ENCODE results near the gene KANSL3.

The KANSL3 gene

GRCh38 chr2:96546321-96546720, 91.8 kb downstream of the KANSL3 start:
- TF ChIP-seq TAF1 (IDR thresholded peaks at IDR 0.05; ENCODE audit: borderline replicate concordance, insufficient read depth, low read length) (no peak), SIN3A (IDR thresholded peaks at IDR 0.05; ENCODE audit: borderline replicate concordance, insufficient read depth, low read length) (no peak), FOXP2 (optimal IDR thresholded peaks at IDR 0.05; ENCODE audit: borderline replicate concordance, extremely low read depth, extremely low read length, insufficient read depth) (no peak), POLR2AphosphoS5 (IDR thresholded peaks at IDR 0.05; ENCODE audit: low read depth, low read length) (no peak)
- TF ChIP-seq, protein P1, sequence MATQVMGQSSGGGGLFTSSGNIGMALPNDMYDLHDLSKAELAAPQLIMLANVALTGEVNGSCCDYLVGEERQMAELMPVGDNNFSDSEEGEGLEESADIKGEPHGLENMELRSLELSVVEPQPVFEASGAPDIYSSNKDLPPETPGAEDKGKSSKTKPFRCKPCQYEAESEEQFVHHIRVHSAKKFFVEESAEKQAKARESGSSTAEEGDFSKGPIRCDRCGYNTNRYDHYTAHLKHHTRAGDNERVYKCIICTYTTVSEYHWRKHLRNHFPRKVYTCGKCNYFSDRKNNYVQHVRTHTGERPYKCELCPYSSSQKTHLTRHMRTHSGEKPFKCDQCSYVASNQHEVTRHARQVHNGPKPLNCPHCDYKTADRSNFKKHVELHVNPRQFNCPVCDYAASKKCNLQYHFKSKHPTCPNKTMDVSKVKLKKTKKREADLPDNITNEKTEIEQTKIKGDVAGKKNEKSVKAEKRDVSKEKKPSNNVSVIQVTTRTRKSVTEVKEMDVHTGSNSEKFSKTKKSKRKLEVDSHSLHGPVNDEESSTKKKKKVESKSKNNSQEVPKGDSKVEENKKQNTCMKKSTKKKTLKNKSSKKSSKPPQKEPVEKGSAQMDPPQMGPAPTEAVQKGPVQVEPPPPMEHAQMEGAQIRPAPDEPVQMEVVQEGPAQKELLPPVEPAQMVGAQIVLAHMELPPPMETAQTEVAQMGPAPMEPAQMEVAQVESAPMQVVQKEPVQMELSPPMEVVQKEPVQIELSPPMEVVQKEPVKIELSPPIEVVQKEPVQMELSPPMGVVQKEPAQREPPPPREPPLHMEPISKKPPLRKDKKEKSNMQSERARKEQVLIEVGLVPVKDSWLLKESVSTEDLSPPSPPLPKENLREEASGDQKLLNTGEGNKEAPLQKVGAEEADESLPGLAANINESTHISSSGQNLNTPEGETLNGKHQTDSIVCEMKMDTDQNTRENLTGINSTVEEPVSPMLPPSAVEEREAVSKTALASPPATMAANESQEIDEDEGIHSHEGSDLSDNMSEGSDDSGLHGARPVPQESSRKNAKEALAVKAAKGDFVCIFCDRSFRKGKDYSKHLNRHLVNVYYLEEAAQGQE (IDR thresholded peaks at IDR 0.05; ENCODE audit: insufficient read depth in 1 of 2, low read depth in 2 of 2, low read length in 2 of 2) = no peak

Data from PFSK-1 (cell line).